ENCODE data around the gene CALB2. TPM values are rescaled to one million over a fixed set of nuclear protein-coding genes. Genes with fewer than 3 reads are reported as not detected.

Gene CALB2
- total RNA-seq, 2 experiments from 2014 or later: not detected

DNA sequence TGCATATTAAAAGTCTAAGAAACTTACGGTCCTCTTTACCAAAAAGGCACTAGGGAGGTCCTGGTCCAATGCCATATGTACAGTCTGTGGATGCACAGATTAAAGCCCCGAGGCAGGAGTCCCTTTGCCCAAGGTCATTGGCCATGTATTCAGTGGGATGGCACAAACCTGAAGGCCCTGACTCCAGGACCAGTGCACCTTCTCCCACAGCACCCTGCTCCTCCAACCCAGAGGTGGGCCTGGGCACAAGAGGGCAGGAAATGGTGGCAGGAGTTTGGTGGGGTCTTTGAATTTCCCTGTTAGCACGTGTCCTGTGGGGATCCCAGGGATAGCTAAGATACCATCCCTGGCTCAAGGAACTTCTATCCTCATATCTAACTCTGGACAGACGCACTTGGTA, 54.8 kb downstream of the CALB2 start:
- TF ChIP-seq EZH2phosphoT487 (IDR thresholded peaks at IDR 0.05; ENCODE audit: borderline replicate concordance, low read depth, low read length): no peak
- TF ChIP-seq, protein P1, sequence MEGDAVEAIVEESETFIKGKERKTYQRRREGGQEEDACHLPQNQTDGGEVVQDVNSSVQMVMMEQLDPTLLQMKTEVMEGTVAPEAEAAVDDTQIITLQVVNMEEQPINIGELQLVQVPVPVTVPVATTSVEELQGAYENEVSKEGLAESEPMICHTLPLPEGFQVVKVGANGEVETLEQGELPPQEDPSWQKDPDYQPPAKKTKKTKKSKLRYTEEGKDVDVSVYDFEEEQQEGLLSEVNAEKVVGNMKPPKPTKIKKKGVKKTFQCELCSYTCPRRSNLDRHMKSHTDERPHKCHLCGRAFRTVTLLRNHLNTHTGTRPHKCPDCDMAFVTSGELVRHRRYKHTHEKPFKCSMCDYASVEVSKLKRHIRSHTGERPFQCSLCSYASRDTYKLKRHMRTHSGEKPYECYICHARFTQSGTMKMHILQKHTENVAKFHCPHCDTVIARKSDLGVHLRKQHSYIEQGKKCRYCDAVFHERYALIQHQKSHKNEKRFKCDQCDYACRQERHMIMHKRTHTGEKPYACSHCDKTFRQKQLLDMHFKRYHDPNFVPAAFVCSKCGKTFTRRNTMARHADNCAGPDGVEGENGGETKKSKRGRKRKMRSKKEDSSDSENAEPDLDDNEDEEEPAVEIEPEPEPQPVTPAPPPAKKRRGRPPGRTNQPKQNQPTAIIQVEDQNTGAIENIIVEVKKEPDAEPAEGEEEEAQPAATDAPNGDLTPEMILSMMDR (conservative IDR thresholded peaks at IDR 0.05; ENCODE audit: low read length): no peak

DNA sequence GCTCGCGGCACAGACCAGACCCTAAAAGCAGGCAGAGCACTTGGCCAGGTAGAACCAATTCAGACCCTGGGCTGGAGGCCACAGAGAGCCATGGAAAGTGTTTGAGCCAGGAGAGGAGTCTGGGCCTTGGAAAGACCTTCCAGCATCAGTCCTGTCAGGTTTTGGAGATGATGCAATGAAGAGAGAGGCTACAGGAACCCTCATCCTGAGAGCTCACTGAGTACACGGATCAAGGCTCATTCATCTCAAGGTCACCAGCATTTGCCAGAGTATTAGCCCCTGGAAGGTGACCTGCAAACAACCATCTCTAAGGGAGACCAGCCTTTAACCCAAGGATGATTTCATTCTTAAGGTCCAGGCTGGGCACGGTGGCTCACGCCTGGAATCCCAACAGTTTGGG, 55.5 kb downstream of the CALB2 start:
- Histone ChIP-seq H2AFZ (ENCODE audit: low read length) (no peak overlapping the region), H3K36me3 (ENCODE audit: insufficient read depth, low read length) (no peaks in the 10 kb centered on the region), H3K9me2 (ENCODE audit: insufficient read depth, low read length) (no peaks in the 10 kb centered on the region), H3K4me1 (ENCODE audit: insufficient read depth, low read length, poor library complexity, severe bottlenecking) (no peaks in the 10 kb centered on the region), H3K4me3 (ENCODE audit: low read depth, low read length, poor library complexity, severe bottlenecking) (no peak overlapping the region), H3K9me3 (ENCODE audit: low read length) (no peaks in the 10 kb centered on the region), H3K4me2 (ENCODE audit: low read length) (no peak overlapping the region), H4K20me1 (ENCODE audit: insufficient read depth, low read length) (no peaks in the 10 kb centered on the region), H3K27ac (ENCODE audit: low read depth, low read length, poor library complexity, severe bottlenecking) (no peak overlapping the region), H3K79me2 (ENCODE audit: insufficient read depth, low read depth, low read length) (no peaks in the 10 kb centered on the region)
- CTCF ChIA-PET (ENCODE audit: unreplicated experiment): no interaction called here
- TF ChIP-seq, protein P1 (conservative IDR thresholded peaks at IDR 0.05; ENCODE audit: low read length): no peak
- no peak for TF ChIP-seq EZH2phosphoT487 (IDR thresholded peaks at IDR 0.05; ENCODE audit: borderline replicate concordance, low read depth, low read length)
- intact Hi-C loops (cut with micrococcal nuclease; ENCODE audit: unreplicated experiment): no loop called here
- DNase-seq (ENCODE audit: low spot score): no peak
- POLR2A ChIA-PET: interaction anchor here (0.5 to 1.2 kb wide), 2 partner anchors 93 to 195 kb away, joined by 3 to 4 read pairs; no protein-coding TSS in a partner anchor
- BruUV-seq (replicated peaks): no TSS peak

More for the DNA sequence above, 54.8 kb downstream of the CALB2 start:
- no peaks in the 10 kb centered on the region for H4K20me1 ChIP-seq (ENCODE audit: insufficient read depth, low read length)
- no peaks in the 10 kb centered on the region for H3K36me3 ChIP-seq (ENCODE audit: insufficient read depth, low read length)
- ChIA-PET CTCF (ENCODE audit: unreplicated experiment) (no interaction called here), POLR2A (interaction anchor here (0.5 to 0.6 kb wide), 2 partner anchors 116 to 196 kb away, joined by 4 to 10 read pairs; no protein-coding TSS in a partner anchor)
- intact Hi-C loops (cut with micrococcal nuclease; ENCODE audit: unreplicated experiment): no loop called here
- no peak overlapping the region for H3K27ac ChIP-seq (ENCODE audit: low read depth, low read length, poor library complexity, severe bottlenecking)
- H3K4me3 ChIP-seq (ENCODE audit: low read depth, low read length, poor library complexity, severe bottlenecking): no peak overlapping the region
- H3K9me3 ChIP-seq (ENCODE audit: low read length): no peaks in the 10 kb centered on the region
- no peaks in the 10 kb centered on the region for H3K4me1 ChIP-seq (ENCODE audit: insufficient read depth, low read length, poor library complexity, severe bottlenecking)
- H3K9me2 ChIP-seq (ENCODE audit: insufficient read depth, low read length): no peaks in the 10 kb centered on the region
- no TSS peak for BruUV-seq (replicated peaks)
- no peak overlapping the region for H3K4me2 ChIP-seq (ENCODE audit: low read length)
- H2AFZ ChIP-seq (ENCODE audit: low read length): no peak overlapping the region
- no peaks in the 10 kb centered on the region for H3K79me2 ChIP-seq (ENCODE audit: insufficient read depth, low read depth, low read length)
- no peak for DNase-seq (ENCODE audit: low spot score)

DNA sequence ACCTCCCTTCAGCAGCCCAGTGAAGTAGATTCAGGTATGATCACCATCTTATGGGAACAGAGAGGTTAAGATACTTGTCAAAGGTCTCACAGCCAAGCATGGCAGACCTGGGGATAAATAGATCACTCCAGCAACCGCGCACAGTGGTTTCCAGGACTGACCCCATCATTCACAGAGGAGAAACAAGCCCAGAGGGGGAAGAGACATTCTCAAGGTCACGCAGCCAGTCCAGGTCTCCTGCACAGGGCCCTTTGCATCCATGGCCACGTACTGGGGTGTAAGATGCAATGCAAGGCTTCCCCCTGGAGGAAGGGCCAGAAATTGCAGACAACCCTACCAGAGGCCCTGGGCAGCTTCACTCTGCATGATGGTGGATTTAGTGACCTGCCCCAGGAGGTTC, 63.4 kb downstream of the CALB2 start:
- Histone ChIP-seq H3K9me2 (ENCODE audit: insufficient read depth, low read length) (no peaks in the 10 kb centered on the region), H3K4me1 (ENCODE audit: insufficient read depth, low read length, poor library complexity, severe bottlenecking) (no peaks in the 10 kb centered on the region), H3K36me3 (ENCODE audit: insufficient read depth, low read length) (no peaks in the 10 kb centered on the region), H3K4me2 (ENCODE audit: low read length) (no peak overlapping the region), H2AFZ (ENCODE audit: low read length) (no peak overlapping the region), H4K20me1 (ENCODE audit: insufficient read depth, low read length) (no peaks in the 10 kb centered on the region), H3K9me3 (ENCODE audit: low read length) (no peaks in the 10 kb centered on the region), H3K79me2 (ENCODE audit: insufficient read depth, low read depth, low read length) (no peaks in the 10 kb centered on the region), H3K4me3 (ENCODE audit: low read depth, low read length, poor library complexity, severe bottlenecking) (no peak overlapping the region), H3K27ac (ENCODE audit: low read depth, low read length, poor library complexity, severe bottlenecking) (no peak overlapping the region)
- TF ChIP-seq, protein P1 (conservative IDR thresholded peaks at IDR 0.05; ENCODE audit: low read length): peak; percentile 69
- TF ChIP-seq EZH2phosphoT487 (IDR thresholded peaks at IDR 0.05; ENCODE audit: borderline replicate concordance, low read depth, low read length): no peak
- POLR2A ChIA-PET: no interaction called here
- CTCF ChIA-PET (ENCODE audit: unreplicated experiment): no interaction called here
- peak; percentile 33 for DNase-seq (ENCODE audit: low spot score)
- no TSS peak for BruUV-seq (replicated peaks)
- intact Hi-C loops (cut with micrococcal nuclease; ENCODE audit: unreplicated experiment): no loop called here
